GM12801 (cell line): Measurements from ENCODE around the gene TMEM116.

Source experiments
- TF ChIP-seq, protein P1 (sequence below): IDR thresholded peaks from one replicate; pipeline ENCODE4 v1.5.1; 2011; ENCODE audit warnings: control low read depth; ENCODE audit not compliant: insufficient read length; ENCODE audit errors: extremely low read depth

TMEM116 gene

DNA sequence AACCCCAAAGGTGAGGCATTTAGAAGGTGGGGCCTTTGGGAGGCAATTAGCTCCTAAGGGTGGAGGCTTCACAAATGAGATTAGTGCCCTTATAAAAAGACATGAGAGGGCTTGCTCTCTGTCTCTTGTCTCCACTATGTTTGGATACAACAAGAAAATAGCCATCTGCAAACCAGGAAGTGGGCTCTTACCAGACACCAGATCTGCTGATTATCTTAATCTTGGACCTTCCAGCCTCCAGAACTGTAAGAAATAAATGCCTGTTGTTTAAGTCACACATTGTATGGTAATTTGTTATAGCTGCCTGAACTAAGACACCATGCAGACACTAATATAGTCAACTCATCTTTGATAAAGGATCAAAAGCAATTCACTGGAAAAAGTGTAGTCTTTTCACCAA is 34.4 kb downstream of the TMEM116 start:
- TF ChIP-seq, protein P1, sequence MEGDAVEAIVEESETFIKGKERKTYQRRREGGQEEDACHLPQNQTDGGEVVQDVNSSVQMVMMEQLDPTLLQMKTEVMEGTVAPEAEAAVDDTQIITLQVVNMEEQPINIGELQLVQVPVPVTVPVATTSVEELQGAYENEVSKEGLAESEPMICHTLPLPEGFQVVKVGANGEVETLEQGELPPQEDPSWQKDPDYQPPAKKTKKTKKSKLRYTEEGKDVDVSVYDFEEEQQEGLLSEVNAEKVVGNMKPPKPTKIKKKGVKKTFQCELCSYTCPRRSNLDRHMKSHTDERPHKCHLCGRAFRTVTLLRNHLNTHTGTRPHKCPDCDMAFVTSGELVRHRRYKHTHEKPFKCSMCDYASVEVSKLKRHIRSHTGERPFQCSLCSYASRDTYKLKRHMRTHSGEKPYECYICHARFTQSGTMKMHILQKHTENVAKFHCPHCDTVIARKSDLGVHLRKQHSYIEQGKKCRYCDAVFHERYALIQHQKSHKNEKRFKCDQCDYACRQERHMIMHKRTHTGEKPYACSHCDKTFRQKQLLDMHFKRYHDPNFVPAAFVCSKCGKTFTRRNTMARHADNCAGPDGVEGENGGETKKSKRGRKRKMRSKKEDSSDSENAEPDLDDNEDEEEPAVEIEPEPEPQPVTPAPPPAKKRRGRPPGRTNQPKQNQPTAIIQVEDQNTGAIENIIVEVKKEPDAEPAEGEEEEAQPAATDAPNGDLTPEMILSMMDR = no peak

DNA sequence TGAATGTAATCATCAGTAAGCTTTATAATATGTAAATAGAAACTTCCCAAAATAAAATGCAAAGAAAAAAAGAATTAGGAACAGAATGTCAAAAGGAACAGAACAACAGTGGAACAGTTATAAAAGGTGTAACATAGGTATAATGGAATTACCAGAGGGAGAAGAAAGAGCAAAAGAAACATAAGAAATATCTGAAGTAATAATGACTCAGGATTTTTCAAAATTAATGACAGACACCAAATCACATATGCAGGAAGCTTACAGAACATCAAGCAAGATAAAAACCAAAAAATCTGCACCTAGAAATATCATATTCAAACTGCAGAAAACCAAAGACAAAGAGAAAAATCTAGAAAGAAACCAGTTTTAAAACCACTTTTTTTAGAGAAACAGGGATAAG is 36.1 kb downstream of the TMEM116 start:
- TF ChIP-seq, protein P1 = no peak

DNA sequence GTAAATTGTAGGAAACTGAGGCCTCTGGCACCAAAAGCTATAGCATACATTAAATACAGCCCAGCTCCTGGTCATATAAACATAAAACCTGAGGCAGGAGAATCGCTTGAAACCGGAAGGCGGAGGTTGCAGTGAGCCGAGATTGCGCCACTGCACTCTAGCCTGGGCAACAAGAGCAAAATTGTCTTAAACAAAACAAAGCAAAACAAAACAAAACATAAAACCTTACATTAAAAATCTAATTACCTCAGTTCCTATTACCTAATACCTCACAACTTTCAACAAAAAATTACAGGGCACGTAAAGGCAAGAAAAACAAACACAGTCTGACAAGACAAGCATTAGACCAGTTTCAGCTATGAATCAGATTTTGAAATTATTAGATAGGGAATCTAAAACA is 36.7 kb downstream of the TMEM116 start:
- TF ChIP-seq, protein P1 = no peak

DNA sequence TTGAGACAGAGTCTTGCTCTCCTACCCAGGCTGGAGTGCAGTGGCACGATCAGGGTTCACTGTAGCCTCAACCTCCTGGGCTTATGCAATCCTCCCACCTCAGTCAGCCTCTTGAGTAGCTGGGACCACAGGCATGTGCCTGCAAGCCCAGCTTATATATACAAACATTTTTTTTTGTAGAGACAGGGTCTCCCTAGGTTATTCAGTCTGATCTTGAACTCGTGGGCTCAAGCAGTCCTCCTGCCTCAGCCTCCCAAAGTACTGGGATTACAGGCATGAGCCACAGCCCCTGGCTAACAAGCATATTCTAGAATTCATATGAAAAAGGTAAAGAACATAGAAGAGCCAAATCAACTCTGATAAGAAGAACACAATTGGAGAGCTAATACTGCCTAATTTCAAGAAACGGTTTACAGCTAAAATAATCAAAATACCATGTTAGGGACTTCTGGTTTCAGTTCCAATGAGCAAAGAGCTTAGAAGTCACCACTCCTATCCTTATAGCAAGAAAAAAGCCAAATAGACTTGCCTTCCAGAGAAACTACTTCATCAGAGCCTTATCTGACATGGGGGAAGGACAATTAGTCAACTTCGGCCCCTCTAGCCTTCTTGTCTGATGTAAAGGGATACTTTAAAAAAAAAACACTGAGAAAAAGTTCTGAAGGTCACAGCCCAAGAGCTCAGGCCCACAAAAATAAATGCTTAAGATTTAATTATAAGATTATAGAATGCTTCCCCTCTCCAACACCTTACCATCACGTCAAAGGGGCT is 37.6 kb downstream of the TMEM116 start:
- TF ChIP-seq, protein P1 = no peak

DNA sequence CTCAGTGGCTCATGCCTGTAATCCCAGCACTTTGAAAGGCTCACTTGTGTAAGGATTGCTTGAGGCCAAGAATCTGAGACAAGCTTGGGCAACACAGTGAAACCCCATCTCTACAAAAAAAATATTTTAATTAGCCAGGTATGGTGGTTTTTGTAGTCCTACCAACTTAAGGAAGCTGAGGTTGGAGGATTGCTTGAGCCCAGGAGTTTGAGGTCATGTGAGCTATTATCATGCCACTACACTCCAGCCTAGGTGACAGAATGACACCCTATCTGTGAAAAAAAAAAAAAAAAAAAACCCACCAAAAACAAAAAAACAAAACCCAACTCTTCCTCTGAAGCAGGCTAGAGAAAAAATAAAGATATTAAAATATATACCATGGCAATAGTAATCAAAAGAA is 41.2 kb downstream of the TMEM116 start:
- TF ChIP-seq, protein P1 = no peak

DNA sequence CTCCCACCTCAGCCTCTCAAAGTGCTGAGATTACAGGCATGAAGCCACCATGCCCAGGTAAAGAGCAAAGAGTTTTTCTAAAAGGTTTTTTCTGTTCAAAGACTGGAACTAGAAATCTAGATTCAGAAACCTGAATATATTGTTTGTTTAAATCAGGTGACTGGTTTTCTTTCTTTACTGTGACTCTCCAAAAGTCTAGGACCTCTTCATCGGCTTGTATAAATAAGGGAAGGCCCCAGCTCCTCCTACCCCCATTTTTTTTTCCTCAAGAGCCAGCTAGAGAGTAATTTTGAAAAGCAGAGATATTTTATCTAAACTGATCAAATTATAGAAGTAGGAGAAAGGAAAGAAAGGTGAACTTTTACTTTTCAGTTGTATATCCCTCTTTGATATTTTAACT is 48.0 kb downstream of the TMEM116 start:
- TF ChIP-seq, protein P1 = no peak

DNA sequence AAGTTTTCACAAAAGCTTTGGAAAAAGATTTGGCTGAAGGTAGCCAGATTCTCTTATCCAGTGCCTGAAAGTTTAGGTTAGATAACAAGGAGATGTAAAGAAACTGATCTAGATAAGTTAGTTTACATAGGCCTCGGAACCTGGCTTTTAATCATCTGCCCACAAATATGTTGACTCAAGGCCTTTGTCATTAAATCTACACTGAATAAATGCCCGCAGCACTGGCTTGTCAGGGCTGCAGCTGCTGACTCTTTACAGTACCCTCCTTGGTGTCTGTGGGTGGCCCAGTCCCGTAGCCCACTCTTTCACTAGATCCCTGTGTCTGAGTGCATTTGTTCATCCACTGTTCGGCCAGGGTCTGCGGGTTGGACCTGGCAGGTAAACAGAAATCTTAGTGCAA is 58.0 kb downstream of the TMEM116 start:
- TF ChIP-seq, protein P1 = no peak
